HEK293 (cell line): ENCODE data around the gene GOLIM4.

ENCODE experiments used
- BCL11A ChIP-seq: fragments of 450-650 bp; formaldehyde crosslinking; IDR thresholded peaks from 2 replicates; pipeline ENCODE4 v1.5.1; 2016; ENCODE audit warnings: low read depth, missing biosample characterization, missing genetic modification characterization
- TF ChIP-seq, protein P1 (sequence below): fragments of 450-650 bp; formaldehyde crosslinking; IDR thresholded peaks from 2 replicates; pipeline ENCODE4 v1.5.1; 2016; ENCODE audit warnings: missing biosample characterization, missing genetic modification characterization

DNA sequence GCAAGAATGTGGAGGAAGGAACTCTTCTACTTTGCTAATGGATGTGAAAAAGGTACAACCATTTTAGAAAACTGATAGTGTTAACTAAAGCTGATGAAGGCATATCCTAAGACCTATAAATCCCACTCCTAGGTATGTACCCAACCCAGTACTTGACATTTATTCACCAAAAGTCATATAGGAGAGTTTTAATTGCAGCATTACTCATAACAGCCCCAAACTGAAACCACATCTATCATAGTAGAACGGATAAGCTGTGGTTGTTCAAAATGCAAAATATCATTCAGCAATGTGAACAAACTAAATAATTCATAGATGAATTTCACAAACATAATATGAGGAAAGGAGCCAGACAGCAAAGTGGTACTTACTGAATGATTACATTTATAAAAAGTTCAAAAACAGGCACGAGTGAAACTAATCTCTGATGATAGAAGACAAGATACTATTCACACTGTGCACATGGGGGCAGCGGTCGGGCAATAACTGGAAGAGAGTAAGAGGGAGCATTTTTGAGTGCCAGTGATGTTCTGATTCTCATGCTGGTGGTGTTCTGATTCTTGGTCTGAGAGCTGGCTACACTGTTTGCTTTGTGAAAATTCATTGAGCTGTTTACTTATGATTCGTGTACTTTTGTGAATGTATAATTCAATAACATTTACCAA lies 34.3 kb downstream of the GOLIM4 start:
- TF ChIP-seq, protein P1, sequence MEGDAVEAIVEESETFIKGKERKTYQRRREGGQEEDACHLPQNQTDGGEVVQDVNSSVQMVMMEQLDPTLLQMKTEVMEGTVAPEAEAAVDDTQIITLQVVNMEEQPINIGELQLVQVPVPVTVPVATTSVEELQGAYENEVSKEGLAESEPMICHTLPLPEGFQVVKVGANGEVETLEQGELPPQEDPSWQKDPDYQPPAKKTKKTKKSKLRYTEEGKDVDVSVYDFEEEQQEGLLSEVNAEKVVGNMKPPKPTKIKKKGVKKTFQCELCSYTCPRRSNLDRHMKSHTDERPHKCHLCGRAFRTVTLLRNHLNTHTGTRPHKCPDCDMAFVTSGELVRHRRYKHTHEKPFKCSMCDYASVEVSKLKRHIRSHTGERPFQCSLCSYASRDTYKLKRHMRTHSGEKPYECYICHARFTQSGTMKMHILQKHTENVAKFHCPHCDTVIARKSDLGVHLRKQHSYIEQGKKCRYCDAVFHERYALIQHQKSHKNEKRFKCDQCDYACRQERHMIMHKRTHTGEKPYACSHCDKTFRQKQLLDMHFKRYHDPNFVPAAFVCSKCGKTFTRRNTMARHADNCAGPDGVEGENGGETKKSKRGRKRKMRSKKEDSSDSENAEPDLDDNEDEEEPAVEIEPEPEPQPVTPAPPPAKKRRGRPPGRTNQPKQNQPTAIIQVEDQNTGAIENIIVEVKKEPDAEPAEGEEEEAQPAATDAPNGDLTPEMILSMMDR (tag by site-specific recombination): no peak
- no peak for TF ChIP-seq BCL11A (tag by site-specific recombination)
